ENCODE results near the gene INO80E. TPM values are rescaled to one million over a fixed set of nuclear protein-coding genes. Genes with fewer than 3 reads are reported as not detected.

The INO80E gene
- total RNA-seq, 4 donors from 2014 or later: 45.4 to 74.8 (median 55.5) TPM

DNA sequence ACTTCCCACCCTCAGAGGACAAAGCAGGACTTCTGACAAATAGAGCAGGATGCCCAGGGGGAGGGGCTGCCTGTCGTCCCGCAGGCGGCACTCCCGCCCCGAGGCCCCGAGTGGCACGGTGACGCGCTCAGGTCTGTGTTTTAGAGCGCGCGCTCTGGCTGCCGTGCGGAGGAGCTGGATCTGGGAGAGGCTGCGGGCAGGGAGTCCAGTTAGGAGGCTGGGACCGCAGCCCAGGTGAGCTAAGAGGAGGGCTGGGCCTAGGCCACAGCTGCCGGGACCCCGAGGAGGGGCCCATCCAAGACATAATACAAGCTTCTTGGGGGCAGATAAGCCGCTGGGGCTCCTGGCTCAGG lies 8.4 kb downstream of the INO80E start:
- intact Hi-C loops (cut with DNase I; ENCODE audit: low total_unique reads) (no loop called here), in situ Hi-C loops (cut with MboI; ENCODE audit: low sequenced_read_pairs in 4 of 4) (loop anchor here in 1 of 4 donors (25.0 kb wide), 1 partner anchor 317 kb away; the partner anchor contains the start of gene QPRT)
- peaks cover 5 to 10% (median 10%) of the 10 kb centered on the region in 3 donors for H3K27me3 ChIP-seq
- no peak for DNase-seq
- H3K4me3 ChIP-seq: no peak overlapping the region
- H3K36me3 ChIP-seq: peaks cover 0 to 10% of the 10 kb centered on the region in 2 donors
- no peak for TF ChIP-seq POLR2A (IDR thresholded peaks at IDR 0.05)
- TF ChIP-seq, protein P1, sequence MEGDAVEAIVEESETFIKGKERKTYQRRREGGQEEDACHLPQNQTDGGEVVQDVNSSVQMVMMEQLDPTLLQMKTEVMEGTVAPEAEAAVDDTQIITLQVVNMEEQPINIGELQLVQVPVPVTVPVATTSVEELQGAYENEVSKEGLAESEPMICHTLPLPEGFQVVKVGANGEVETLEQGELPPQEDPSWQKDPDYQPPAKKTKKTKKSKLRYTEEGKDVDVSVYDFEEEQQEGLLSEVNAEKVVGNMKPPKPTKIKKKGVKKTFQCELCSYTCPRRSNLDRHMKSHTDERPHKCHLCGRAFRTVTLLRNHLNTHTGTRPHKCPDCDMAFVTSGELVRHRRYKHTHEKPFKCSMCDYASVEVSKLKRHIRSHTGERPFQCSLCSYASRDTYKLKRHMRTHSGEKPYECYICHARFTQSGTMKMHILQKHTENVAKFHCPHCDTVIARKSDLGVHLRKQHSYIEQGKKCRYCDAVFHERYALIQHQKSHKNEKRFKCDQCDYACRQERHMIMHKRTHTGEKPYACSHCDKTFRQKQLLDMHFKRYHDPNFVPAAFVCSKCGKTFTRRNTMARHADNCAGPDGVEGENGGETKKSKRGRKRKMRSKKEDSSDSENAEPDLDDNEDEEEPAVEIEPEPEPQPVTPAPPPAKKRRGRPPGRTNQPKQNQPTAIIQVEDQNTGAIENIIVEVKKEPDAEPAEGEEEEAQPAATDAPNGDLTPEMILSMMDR (IDR thresholded peaks at IDR 0.05 in 4 of 5, conservative IDR thresholded peaks at IDR 0.05 in 1 of 5): no peak
- ATAC-seq: no peak
- no peaks in the 10 kb centered on the region for H3K9me3 ChIP-seq
- H3K4me1 ChIP-seq: no peaks in the 10 kb centered on the region
- H3K27ac ChIP-seq: no peak overlapping the region

GRCh38 chr16:30004811-30005242 lies 8.8 kb downstream of the INO80E start:
- no peak for TF ChIP-seq POLR2A (IDR thresholded peaks at IDR 0.05)
- TF ChIP-seq, protein P1 (IDR thresholded peaks at IDR 0.05 in 4 of 5, conservative IDR thresholded peaks at IDR 0.05 in 1 of 5): no peak
- Histone ChIP-seq H3K4me3 (no peak overlapping the region), H3K27ac (no peak overlapping the region), H3K36me3 (peaks cover 0 to 10% of the 10 kb centered on the region in 2 donors), H3K27me3 (peaks cover 10 to 14% (median 14%) of the 10 kb centered on the region in 3 donors), H3K4me1 (no peaks in the 10 kb centered on the region), H3K9me3 (no peaks in the 10 kb centered on the region)
- intact Hi-C loops (cut with DNase I; ENCODE audit: low total_unique reads) (no loop called here), in situ Hi-C loops (cut with MboI; ENCODE audit: low sequenced_read_pairs in 4 of 4) (loop anchor here in 1 of 4 donors (25.0 kb wide), 1 partner anchor 318 kb away; the partner anchor contains the start of gene QPRT)
- ATAC-seq (no peak), DNase-seq (no peak)

- TF ChIP-seq POLR2A (IDR thresholded peaks at IDR 0.05): no peak
- TF ChIP-seq, protein P1 (IDR thresholded peaks at IDR 0.05 in 4 of 5, conservative IDR thresholded peaks at IDR 0.05 in 1 of 5): peak; percentile 62 to 85 (median 77)
- DNase-seq: no peak
- H3K27me3 ChIP-seq: peaks cover 17 to 21% (median 21%) of the 10 kb centered on the region in 3 donors
- in situ Hi-C loops (cut with MboI; ENCODE audit: low sequenced_read_pairs in 4 of 4): loop anchor here in 1 of 4 donors (25.0 kb wide), 1 partner anchor 318 kb away; the partner anchor contains the start of gene QPRT
- no peak overlapping the region for H3K27ac ChIP-seq
- H3K4me3 ChIP-seq: peak overlapping the region in 1 of 4 donors; percentile 15
- H3K9me3 ChIP-seq: no peaks in the 10 kb centered on the region
- H3K36me3 ChIP-seq: peaks cover 0 to 10% of the 10 kb centered on the region in 2 donors
- peak; percentile 53 to 58 for ATAC-seq
- H3K4me1 ChIP-seq: peaks cover 1% of the 10 kb centered on the region in 2 donors
- intact Hi-C loops (cut with DNase I; ENCODE audit: low total_unique reads): no loop called here
Observed at GRCh38 chr16:30005341-30006094, 9.5 kb downstream of the INO80E start.

DNA sequence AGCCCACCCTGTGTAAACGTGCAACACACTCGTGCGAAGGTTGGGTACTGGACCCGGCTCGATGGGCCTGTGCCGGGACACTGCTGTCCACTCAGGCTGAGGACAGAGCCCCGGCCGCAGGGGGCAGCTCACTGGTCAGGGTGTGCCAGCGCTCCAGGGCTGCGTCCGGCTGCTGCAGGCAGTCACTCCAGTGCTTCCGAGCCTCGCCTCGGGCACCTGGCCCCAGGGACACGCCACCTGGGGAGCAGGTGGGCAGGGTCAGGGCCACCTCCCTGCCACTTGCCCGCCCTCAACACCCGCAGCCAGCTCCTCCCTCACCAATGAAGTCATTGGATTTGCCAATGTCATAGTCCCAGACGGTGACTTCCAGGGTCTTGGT lies 10.0 kb downstream of the INO80E start:
- intact Hi-C loops (cut with DNase I; ENCODE audit: low total_unique reads): no loop called here
- in situ Hi-C loops (cut with MboI; ENCODE audit: low sequenced_read_pairs in 4 of 4): loop anchor here in 1 of 4 donors (25.0 kb wide), 1 partner anchor 319 kb away; the partner anchor contains the start of gene QPRT

More for the DNA sequence above, 10.0 kb downstream of the INO80E start:
- TF ChIP-seq POLR2A (IDR thresholded peaks at IDR 0.05): no peak
- TF ChIP-seq, protein P1 (IDR thresholded peaks at IDR 0.05 in 4 of 5, conservative IDR thresholded peaks at IDR 0.05 in 1 of 5): no peak
- no peak overlapping the region for H3K27ac ChIP-seq
- ATAC-seq: no peak
- peaks cover 3 to 4% of the 10 kb centered on the region in 2 donors for H3K4me1 ChIP-seq
- H3K27me3 ChIP-seq: peaks cover 22 to 27% (median 24%) of the 10 kb centered on the region in 3 donors
- no peak for DNase-seq
- H3K9me3 ChIP-seq: no peaks in the 10 kb centered on the region
- no peak overlapping the region for H3K4me3 ChIP-seq
- peaks cover 0 to 4% of the 10 kb centered on the region in 2 donors for H3K36me3 ChIP-seq

Measured in gastrocnemius medialis (tissue), 4 donors.